ENCODE measurements around the gene CD81.
"Not testable (repeated sequence)": the region's sequence is repeated elsewhere in the genome, so short reads cannot be mapped to it uniquely, and the experiment has no call there.

The CD81 gene

DNA sequence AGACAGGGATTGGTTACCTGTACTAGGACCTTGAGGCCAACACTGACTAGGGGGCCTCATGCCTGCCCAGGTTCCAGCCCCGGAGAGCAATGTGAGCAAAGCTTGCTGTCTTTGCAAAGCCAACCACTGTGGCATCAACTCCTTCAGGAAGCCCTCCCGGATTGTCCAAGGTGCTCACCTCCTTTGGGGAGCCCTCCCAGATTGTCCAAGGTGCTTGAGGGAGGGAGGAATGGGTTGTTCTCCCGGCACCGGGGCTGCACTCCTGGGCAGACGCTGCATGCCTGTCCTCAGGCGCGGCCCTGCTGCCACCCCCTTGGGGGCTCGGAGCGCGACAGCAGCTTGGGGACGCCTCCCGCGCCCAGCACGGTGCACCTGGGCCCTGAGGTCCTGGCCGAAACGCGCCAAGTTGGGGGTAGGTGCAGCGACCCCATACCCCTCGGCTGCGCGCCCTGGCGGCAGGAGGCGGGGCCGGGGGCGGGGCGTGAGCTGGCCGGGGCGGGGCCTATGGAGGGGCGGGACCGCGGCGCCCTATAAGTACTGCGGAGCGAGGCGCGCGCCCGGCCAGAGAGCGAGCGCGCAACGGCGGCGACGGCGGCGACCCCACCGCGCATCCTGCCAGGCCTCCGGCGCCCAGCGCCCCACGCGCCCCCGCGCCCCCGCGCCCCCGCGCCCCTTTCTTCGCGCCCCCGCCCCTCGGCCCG is at the start of gene CD81:
CD81 (plus strand) TSS at position 560 of the 701 bp plus-strand sequence. CDS start 240 bp downstream, outside the sequence.
- peak; percentile 73 for ATAC-seq

DNA sequence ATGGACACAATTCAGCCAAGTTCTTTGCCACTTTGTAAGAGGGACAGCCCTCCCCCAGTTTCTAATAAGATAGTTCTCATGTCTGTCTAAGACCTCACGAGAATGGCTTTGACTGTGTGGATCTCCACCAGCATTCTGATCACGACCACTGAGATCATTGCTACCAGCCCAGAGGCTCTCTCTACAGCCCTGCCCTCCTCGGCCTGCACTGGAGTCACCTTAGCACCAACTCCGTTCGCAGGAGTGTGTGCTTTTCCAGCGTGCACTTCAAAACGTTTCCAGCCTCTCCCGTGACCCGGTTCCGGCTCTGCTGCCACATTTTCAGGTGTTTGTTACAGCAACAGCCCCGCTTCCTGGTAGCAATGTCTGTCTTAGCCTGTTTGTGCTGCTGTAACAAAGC is 49.1 kb upstream of the CD81 start:
- ATAC-seq = no peak

- no peak for ATAC-seq
Measured at GRCh38 chr11:2328656-2329354, 48.3 kb upstream of the CD81 start.

DNA sequence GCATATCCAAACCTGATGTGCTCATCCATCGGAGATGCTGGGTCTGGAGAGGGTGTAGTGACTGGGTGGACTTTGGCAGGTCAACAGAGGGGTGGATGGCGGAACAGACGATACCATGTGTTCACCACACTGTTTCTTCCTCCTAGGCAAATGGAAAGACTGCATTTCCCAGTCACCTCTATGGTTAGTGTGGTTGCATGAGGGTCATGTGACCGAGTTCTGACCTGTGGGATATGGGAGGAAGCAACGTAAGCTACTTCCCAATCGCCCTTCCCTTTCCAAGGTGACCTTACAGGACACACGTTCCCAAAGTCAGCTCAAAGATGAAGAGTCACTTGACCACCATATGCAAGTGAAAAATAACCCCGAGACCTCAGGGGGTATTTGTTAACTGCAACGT is 47.6 kb upstream of the CD81 start:
- ATAC-seq = no peak

- no peak for ATAC-seq
Measured at GRCh38 chr11:2330696-2331095, 46.4 kb upstream of the CD81 start.

DNA sequence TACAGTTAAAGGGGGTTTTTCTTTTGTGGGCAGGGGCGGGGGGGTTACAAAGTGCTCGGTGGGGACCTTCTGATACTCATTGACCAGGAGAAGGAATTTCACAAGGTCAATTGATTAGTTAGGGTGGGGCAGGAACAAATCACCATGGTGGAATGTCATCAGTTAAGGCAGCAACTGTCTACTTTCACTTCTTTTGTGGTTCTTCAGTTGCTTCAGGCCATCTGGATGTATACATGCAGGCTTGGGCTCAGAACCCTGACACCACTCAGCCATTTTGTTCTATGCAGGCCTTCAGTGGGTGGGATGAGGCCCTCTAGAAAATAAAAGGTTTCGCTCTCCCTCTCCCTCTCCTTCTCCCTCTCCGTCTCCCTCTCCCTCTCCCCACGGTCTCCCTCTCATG is 45.7 kb upstream of the CD81 start:
- no peak for ATAC-seq

DNA sequence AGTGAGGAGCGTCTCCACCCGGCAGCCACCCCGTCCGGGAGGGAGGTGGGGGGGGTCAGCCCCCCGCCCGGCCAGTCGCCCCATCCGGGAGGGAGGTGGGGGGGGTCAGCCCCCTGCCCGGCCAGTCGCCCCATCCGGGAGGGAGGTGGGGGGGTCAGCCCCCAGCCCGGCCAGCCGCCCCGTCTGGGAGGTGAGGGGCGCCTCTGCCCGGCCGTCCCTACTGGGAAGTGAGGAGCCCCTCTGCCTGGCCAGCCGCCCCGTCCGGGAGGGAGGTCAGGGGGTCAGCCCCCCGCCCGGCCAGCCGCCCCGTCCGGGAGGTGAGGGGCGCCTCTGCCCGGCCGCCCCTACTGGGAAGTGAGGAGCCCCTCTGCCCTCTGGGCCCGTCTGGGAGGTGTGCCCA is 44.5 kb upstream of the CD81 start:
- ATAC-seq = not testable (repeated sequence)

- not testable (repeated sequence) for ATAC-seq
Measured at GRCh38 chr11:2333486-2334205, 43.5 kb upstream of the CD81 start.

- ATAC-seq = not testable (repeated sequence)
Measured at GRCh38 chr11:2335286-2335685, 41.8 kb upstream of the CD81 start.

DNA sequence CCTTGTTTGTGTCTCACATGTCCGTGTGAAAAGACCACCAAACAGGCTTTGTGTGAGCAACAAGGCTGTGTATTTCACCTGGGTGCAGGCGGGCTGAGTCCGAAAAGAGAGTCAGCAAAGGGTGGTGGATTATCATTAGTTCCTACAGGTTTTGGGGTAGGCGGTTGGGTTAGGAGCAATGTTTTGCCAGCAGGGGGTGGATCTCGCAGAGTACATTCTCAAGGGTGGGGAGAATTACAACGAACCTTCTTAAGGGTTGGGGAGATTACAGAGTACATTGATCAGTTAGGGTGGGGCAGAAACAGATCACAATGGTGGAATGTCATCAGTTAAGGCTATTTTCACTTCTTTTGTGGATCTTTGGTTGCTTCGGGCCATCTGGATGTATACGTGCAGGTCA is 38.4 kb upstream of the CD81 start:
- not testable (repeated sequence) for ATAC-seq

- ATAC-seq = no peak
Measured at GRCh38 chr11:2342557-2342956, 34.6 kb upstream of the CD81 start.

DNA sequence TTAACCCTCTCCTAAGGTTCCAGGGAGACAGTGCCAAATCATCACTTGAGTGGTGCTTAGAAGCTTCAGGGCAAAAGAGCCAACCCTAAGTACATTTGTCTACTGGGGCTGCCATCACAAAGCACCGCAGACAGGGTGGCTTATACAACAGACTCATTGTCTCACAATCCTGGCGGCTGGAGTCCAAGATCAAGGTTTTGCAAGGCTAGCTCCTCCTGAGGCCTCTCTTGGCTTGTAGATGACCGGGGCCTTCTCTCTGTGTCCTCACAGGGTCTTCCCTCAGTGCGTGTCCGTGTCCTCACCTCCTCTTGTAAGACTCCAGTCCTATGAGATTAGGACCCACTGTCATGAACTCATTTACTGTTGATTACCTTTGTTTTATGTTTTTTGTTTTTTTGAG is 34.1 kb upstream of the CD81 start:
- no peak for ATAC-seq

- ATAC-seq = no peak
Measured at GRCh38 chr11:2343502-2343901, 33.6 kb upstream of the CD81 start.

DNA sequence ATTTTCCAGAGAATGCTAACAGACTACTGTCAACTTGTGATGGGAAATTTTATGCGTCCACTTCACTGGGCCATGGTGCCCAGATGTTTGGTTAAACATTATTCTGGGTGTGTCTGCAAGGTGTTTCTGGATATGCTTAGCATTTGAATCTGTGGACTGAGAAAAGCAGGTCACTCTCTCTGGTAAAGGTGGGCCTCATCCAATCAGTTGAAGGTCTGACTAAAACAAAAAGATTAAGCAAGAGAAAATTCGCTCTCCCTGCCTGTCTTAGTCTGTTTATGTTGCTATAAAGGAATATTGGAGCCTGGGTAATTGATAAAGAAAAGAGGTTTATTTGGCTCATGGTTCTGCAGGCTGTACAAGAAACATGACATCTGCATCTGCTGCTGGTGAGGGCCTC is 32.1 kb upstream of the CD81 start:
- ATAC-seq = no peak

DNA sequence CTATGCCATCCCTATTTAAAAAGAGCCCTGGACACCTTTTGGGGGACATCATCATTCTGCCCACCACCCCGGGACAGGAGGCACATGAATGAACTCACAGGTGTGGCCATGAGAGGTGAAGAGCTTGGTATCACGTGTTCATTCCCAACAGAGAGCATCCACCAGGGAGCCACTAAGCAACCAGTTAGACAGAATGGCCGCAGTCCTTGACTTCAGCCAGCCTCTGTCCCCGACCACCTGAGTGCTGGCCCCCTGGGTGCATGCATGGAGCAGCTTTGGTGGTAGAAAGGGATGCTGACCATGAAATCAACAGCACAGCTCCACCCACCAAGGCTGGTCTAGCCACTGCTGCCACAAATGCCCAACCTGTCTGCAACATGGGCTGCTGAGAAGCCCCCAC is 31.1 kb upstream of the CD81 start:
- ATAC-seq = no peak

DNA sequence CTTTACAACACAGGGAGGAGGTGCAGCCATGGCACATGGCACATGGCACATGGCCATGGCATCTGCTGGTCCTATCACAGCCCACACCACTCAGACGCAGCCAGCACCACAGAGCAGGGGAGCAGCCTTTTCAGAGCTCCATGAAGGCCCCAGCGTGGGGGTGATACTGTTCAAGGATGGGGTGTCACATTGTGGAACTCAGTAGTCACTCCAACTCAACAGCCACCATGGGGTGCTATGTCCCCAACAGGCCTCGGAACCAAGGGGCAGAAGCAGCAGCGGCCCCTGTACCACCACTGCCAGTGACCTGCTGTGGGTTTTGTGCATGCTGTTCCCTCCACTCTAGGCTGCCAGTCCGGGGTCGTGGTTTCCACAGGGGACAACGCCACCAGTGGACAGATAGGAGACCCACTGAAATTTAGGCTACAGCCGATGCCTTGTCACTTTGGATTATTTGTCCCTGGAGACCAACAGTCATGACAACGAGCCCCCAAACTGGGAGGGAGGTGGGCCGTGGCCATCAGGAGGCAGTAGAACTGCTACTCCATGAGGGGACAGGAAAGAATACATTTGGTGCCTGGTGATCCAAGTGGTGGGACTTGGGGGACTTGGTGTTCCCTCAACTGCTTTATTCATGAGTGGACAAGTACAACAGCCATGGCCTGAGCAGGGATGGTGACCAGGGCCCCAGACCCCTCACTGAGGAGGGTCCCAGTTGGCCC is 30.4 kb upstream of the CD81 start:
- no peak for ATAC-seq

GRCh38 chr11:2347308-2347830 is 29.7 kb upstream of the CD81 start:
- ATAC-seq = no peak

- ATAC-seq = no peak
Measured at GRCh38 chr11:2348986-2349385, 28.1 kb upstream of the CD81 start.

- no peak for ATAC-seq
Measured at GRCh38 chr11:2351701-2352100, 25.4 kb upstream of the CD81 start.

DNA sequence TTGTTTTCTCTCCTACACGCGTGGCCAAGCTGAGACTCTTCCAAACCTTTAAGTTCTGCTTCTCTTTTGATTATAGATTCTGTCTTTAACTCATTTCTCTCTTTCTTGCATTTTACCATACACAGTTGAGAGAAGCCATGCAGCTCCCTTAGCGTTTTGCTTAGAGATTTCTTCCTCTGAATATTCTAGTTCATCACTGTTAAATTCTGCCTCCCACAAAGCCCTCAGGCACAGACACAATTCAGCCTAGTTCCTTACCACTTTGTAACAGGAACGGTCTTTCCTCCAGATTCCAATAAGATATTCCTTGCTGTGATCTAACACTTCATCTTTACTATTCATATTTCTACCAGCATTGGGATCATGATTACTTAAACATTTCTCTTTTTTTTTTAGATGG is 24.7 kb upstream of the CD81 start:
- no peak for ATAC-seq

DNA sequence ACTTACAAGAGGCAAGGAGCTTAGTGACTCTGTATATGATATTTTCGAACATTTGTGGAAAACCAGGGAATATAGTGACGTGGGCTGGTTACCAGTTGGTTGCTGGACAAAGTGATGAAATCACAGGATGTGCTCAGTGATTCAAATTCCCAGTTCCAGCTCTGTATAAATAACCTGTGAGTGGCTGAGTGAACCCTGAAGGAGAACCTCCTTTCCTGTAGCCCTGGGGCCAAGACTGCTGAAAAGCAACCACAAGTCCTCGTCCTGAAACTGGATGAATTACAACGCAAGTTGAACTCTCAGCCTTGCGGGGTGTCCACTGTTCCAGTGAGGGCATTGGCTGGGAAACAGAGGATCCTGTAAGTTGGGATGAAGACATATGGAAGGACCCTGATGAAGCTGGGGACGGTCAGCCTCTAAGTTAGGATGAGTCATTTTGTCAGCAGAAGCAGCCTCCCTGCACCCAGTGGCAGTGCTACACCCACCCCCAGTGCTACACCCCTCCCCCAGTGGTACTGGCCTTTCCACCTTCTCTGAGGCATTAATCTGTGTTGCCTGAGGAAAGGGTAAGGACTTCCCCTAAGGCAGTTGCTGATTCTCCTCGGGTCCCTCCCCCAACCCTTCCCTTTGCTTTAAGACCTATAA is 22.0 kb upstream of the CD81 start:
- no peak for ATAC-seq

DNA sequence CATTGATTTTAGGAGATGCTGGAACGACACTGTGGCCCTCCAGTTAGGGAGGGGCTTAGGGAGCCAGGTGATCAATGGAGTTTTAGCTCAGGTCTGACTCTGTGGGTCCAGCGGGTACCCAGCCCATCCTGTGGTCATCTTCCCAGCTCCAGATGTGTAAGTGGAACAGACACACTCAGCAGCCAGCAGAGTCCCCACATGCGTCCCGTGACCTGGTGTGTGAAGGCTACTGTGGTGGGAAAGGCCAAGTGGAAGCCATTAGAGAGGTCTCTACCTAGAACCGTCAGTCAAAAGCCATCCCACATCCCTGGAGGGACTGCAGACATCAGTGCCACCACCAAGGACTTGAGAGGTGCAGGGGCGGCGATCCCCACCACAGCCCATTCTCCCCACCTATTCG is 19.9 kb upstream of the CD81 start:
- ATAC-seq = no peak
